HAP-1 (cell line): ENCODE data around the gene ANKRD61.
"Not testable (repeated sequence)": the region's sequence is repeated elsewhere in the genome, so short reads cannot be mapped to it uniquely, and the experiment has no call there.

Source experiments
- DNase-seq, 2 experiments: peaks; one replicate each; pipeline ENCODE4 v3.0.0-alpha.2; 2016 to 2020; ENCODE audit warnings: low spot score in 2 of 2
- H3K27me3 ChIP-seq: fragments of 250-450 bp; sonication (Bioruptor Pico); 2 replicates; pipeline ENCODE4 v1.5.1; 2020; ENCODE audit warnings: low read depth, mild to moderate bottlenecking, moderate library complexity
- H3K36me3 ChIP-seq: fragments of 250-450 bp; sonication (Bioruptor Pico); replicated peaks from 2 replicates; pipeline ENCODE4 v1.5.1; 2020; ENCODE audit warnings: mild to moderate bottlenecking
- H3K4me1 ChIP-seq: fragments of 250-450 bp; sonication (Bioruptor Pico); 2 replicates; pipeline ENCODE4 v1.5.1; 2020; ENCODE audit warnings: mild to moderate bottlenecking
- H3K4me3 ChIP-seq: fragments of 250-450 bp; sonication (Bioruptor Pico); 2 replicates; pipeline ENCODE4 v1.5.1; 2020; ENCODE audit warnings: mild to moderate bottlenecking, moderate library complexity
- H3K9me3 ChIP-seq: fragments of 250-450 bp; sonication (Bioruptor Pico); 2 replicates; pipeline ENCODE4 v1.5.1; 2020; ENCODE audit warnings: mild to moderate bottlenecking, moderate library complexity
- in situ Hi-C: fragments of 300-500 bp; cut with MboI; formaldehyde crosslinking; loops from 3 replicates; pipeline ENCODE4 v1.14.3; 2020; ENCODE audit warnings: low sequenced_read_pairs, inconsistent platforms, mixed read lengths

ANKRD61 gene

GRCh38 chr7:6030988-6031387, at the start of gene ANKRD61:
Gene ANKRD61 (plus strand): TSS chr7:6031376. CDS start chr7:6031376, 0 bp downstream.
- Histone ChIP-seq H3K4me3 (no peak within 1 kb of the TSS), H3K4me1 (no peaks in the 10 kb centered on the region), H3K9me3 (no peaks in the 10 kb centered on the region), H3K36me3 (peaks cover 84% of the 10 kb centered on the region), H3K27me3 (no peaks in the 10 kb centered on the region)
- DNase-seq = no peak
- in situ Hi-C loops = no loop called here

DNA sequence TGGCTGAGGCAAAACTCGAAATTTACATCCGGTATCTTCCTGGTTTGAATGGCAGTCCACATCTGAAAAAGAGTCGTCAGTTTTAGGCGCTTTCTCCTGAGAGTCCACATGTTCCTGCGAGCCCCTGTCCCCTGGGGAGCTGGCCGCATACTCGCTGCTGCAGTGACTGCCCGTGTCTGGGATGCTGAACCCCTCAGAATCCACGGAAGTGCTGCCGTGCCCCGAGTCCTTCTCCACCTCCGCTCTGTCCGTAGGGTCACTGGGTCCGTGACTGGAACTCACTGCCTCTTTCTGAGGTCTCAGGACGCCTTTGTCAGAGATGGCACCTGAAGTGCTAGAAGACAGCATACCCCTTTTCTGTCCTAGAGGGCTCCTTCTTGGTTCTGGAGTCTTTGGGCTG, 44.1 kb upstream of the ANKRD61 start:
- H3K4me1 ChIP-seq, DNase-seq, H3K9me3 ChIP-seq, H3K4me3 ChIP-seq, H3K27me3 ChIP-seq: not testable (repeated sequence)
- in situ Hi-C loops = loop anchor here (25.0 kb wide), 1 partner anchor 125 kb away; no protein-coding TSS in a partner anchor
- H3K36me3 ChIP-seq = peaks cover 42% of the 10 kb centered on the region

- Histone ChIP-seq H3K27me3 (no peaks in the 10 kb centered on the region), H3K36me3 (peaks cover 48% of the 10 kb centered on the region), H3K4me3 (no peak overlapping the region), H3K9me3 (no peaks in the 10 kb centered on the region), H3K4me1 (peaks cover 26% of the 10 kb centered on the region)
- peak; percentile 71 for DNase-seq
- in situ Hi-C loops = loop anchor here (25.0 kb wide), 1 partner anchor 135 kb away; no protein-coding TSS in a partner anchor
Measured at GRCh38 chr7:5997210-5997808, 33.9 kb upstream of the ANKRD61 start.

- Histone ChIP-seq H3K9me3 (no peaks in the 10 kb centered on the region), H3K36me3 (peaks cover 19% of the 10 kb centered on the region)
Measured at GRCh38 chr7:6007386-6007785, 23.8 kb upstream of the ANKRD61 start.

GRCh38 chr7:6007835-6008590, 23.2 kb upstream of the ANKRD61 start:
- DNase-seq, H3K9me3 ChIP-seq, in situ Hi-C loops, H3K27me3 ChIP-seq: not testable (repeated sequence)
- Histone ChIP-seq H3K4me3 (peak overlapping the region; percentile 73), H3K4me1 (peaks cover 20% of the 10 kb centered on the region), H3K36me3 (peaks cover 16% of the 10 kb centered on the region)

More at GRCh38 chr7:6007386-6007785, 23.8 kb upstream of the ANKRD61 start:
- in situ Hi-C loops = no loop called here
- no peak for DNase-seq
- Histone ChIP-seq H3K27me3 (no peaks in the 10 kb centered on the region), H3K4me3 (no peak overlapping the region), H3K4me1 (peaks cover 20% of the 10 kb centered on the region)

DNA sequence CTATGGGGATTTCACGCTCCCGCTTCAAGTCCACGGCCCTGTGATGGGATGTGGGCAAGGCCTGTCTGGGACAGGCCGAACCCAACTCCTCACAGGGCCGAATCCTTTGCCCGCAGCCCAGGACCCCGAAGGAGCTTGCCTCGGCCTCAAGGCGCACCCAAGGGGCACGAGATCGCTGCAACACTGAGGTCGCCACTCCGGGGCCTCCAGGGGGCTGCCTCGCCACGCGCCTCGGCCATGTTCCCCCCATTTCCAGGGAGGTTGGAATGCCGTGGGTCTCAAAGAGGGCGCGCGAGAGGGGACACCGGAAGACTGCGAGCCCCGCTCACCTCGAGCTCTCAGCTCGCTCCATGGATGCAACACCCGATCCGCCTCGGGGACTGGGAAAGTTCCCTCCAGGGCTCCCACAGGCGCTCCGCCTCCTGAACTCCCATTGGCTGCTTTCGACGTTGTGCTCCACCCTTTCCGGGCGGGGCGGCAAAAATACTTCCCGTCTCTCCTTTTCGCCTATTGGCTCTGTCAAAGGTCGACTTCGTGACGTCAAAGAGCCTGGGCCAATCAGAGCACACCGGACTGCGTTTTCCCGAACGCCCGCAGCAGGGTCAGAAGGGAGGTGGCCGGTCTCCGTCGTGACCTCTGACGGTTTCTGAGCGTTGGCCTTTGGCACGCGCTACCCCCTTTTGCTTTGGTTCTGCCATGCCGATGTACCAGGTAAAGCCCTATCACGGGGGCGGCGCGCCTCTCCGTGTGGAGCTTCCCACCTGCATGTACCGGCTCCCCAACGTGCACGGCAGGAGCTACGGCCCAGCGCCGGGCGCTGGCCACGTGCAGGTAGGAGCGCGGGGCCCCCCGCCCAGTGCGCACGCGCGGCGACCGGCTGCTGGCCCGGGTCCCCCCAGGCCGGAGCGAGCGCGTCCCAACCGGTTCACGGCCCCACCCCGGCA, 22.2 kb upstream of the ANKRD61 start, which contains the start of the genes AIMP2 and PMS2:
Gene AIMP2 (plus strand): TSS at position 605 of the 944 bp plus-strand sequence. CDS start 92 bp downstream, at position 697.
Gene PMS2 (minus strand): TSS at position 382 of the 944 bp plus-strand sequence. CDS start 30 bp downstream, at position 352.
- DNase-seq = peak; percentile 97 to 99
- no peaks in the 10 kb centered on the region for H3K9me3 ChIP-seq
- no peaks in the 10 kb centered on the region for H3K27me3 ChIP-seq
- peaks cover 17% of the 10 kb centered on the region for H3K4me1 ChIP-seq
- peaks cover 16% of the 10 kb centered on the region for H3K36me3 ChIP-seq
- H3K4me3 ChIP-seq = peak within 1 kb of the TSS; percentile 73
- in situ Hi-C loops = no loop called here

- H3K27me3 ChIP-seq, in situ Hi-C loops, H3K9me3 ChIP-seq, DNase-seq: not testable (repeated sequence)
- Histone ChIP-seq H3K4me3 (peak overlapping the region; percentile 73), H3K4me1 (peaks cover 16% of the 10 kb centered on the region), H3K36me3 (peaks cover 27% of the 10 kb centered on the region)
Measured at GRCh38 chr7:6010370-6010769, 20.8 kb upstream of the ANKRD61 start.

DNA sequence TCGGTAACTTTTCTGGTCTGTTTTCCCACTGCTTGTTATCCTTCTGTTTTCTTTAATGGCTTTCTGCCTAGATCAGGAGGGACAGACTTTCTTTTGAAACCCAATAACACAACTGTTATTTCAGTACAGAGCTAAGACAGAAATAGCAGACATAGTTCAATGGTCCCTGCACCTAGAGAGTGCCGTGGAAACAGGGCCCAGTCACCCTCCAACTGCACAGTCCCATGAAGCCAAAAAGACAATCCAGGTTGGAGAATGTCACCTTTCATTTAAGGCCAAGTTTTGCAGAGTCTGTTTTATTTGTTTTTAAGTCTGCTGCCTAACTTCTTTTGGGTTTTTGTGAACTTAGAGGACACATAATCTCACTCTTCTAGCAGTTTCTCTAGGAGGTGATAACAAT, 19.6 kb upstream of the ANKRD61 start:
- DNase-seq = no peak
- in situ Hi-C loops = no loop called here

DNA sequence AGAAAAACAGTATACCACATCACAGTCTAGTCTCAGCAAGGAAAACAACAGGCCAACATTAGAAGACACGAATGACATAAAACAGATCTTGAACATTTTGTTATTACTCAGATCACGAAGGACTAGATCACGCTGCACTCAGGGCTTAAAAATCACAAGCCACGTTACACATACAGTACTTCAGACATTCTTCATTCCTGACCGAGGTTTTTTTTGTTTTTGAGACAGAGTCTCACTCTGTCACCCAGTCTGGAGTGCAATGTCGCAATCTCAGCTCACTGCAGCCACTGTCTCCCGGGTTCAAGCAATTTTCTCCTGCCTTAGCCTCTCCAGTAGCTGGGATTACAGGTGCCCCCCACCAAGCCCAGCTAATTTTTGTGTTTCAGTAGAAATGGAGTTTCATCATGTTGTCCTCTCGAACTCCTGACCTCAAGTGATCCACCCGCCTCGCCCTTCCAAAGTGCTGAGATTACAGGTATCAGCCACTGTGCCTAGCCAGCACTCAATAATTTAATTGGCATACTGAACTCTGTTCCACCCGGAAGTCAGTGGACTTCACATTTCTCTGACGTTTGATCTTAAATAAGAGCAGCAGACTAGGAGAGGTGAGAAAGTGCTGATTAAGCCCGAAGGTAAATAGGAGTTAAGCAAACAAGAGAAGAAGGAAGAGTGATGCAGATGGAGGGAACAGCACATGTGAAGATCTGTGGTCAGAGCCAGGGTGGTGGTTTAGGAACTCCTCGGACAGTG, 18.6 kb upstream of the ANKRD61 start:
- Histone ChIP-seq H3K4me3 (no peak overlapping the region), H3K9me3 (no peaks in the 10 kb centered on the region), H3K27me3 (no peaks in the 10 kb centered on the region), H3K4me1 (peaks cover 20% of the 10 kb centered on the region), H3K36me3 (peaks cover 49% of the 10 kb centered on the region)
- no peak for DNase-seq
- in situ Hi-C loops = no loop called here

More for the DNA sequence above, 19.6 kb upstream of the ANKRD61 start:
- Histone ChIP-seq H3K4me3 (no peak overlapping the region; the same call in 1 of the 2 replicates), H3K27me3 (no peaks in the 10 kb centered on the region), H3K36me3 (peaks cover 39% of the 10 kb centered on the region), H3K4me1 (peaks cover 20% of the 10 kb centered on the region), H3K9me3 (no peaks in the 10 kb centered on the region)

DNA sequence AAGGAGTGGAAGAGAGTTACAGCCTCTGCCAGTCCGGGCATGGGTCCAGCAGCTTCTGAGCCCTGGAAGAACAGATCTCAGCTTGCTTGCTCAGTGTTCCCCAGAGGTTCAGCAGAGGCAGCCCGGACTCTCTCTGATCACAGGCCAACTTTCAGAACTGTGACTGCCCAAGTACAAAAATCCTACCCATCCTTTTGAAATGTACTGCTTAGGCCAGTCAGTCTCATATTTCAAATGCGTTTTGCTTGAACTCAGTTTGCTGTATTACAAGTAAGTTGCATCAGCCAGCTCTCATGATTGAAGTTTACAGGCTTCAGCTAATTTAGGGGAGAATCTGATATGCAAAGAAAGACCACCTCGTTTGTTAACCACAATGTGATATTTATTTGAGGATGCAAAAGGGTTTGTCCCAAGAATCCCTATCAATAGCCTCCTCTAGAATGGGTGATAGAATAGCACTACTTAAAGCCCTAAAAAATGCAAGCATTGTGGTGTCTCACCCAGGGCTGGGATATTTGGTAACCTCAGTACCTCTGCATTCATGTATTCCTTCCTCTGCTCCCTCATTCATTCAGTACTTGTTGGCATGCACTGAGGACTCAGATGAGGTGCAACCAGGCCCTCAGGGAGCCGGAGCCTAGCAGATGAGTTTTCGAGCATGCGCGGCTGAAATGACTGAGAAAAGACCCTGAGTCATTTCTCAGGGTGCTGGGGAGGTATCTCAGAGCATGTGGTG, 15.1 kb upstream of the ANKRD61 start:
- in situ Hi-C loops = no loop called here

GRCh38 chr7:6016653-6016966, 14.6 kb upstream of the ANKRD61 start:
- peaks cover 8% of the 10 kb centered on the region for H3K4me1 ChIP-seq
- H3K4me3 ChIP-seq = no peak overlapping the region
- in situ Hi-C loops = no loop called here
- H3K36me3 ChIP-seq = peaks cover 77% of the 10 kb centered on the region
- no peak for DNase-seq
- H3K9me3 ChIP-seq = no peaks in the 10 kb centered on the region
- H3K27me3 ChIP-seq = no peaks in the 10 kb centered on the region

More for the DNA sequence above, 15.1 kb upstream of the ANKRD61 start:
- H3K4me3 ChIP-seq = no peak overlapping the region
- H3K4me1 ChIP-seq = peaks cover 13% of the 10 kb centered on the region
- H3K36me3 ChIP-seq = peaks cover 78% of the 10 kb centered on the region
- no peaks in the 10 kb centered on the region for H3K27me3 ChIP-seq
- no peak for DNase-seq
- H3K9me3 ChIP-seq = no peaks in the 10 kb centered on the region
